OCI-LY3 (cell line): ENCODE results near the gene KCNMA1.

Experiments used
- CTCF ChIP-seq: fragments of 200-600, 300-600 bp; sonication (generic); IDR thresholded peaks from 2 replicates; pipeline ENCODE4 v1.5.1; 2014; ENCODE audit warnings: antibody characterized with exemption, low read length, low read depth
- EZH2phosphoT487 ChIP-seq: fragments of 200-600 bp; shearing (Covaris generic); IDR thresholded peaks from 2 replicates; pipeline ENCODE4 v1.6.1; 2018; ENCODE audit warnings: antibody characterized with exemption, mixed run types, low read depth

GRCh38 chr10:76970711-76971519 is 666.7 kb downstream of the KCNMA1 start:
- TF ChIP-seq CTCF (no peak), EZH2phosphoT487 (no peak)
